IPS DF 6.9 (cell line): Measurements from ENCODE around the gene SEC14L1.
A peak's percentile ranks its signal among the peaks of the same experiment; 100 is the strongest.
"Not testable (repeated sequence)": the region's sequence is repeated elsewhere in the genome, so short reads cannot be mapped to it uniquely, and the experiment has no call there.

Experiments
- DNase-seq: peaks from one replicate; pipeline ENCODE4 v3.0.0-alpha.2; 2013; ENCODE audit warnings: low read depth, low spot score
- H3K27ac ChIP-seq: one replicate; pipeline ENCODE4 v1.5.1; 2013; ENCODE audit warnings: low read length, control low read depth
- H3K27me3 ChIP-seq: 2 replicates; pipeline ENCODE4 v1.6.1; 2013; ENCODE audit warnings: mild to moderate bottlenecking, low read length; ENCODE audit not compliant: control insufficient read depth, insufficient read depth
- H3K36me3 ChIP-seq: 2 replicates; pipeline ENCODE4 v1.6.1; 2013; ENCODE audit warnings: low read length; ENCODE audit not compliant: control insufficient read depth, insufficient read depth
- H3K4me1 ChIP-seq: 2 replicates; pipeline ENCODE4 v1.6.1; 2013; ENCODE audit warnings: low read length; ENCODE audit not compliant: control insufficient read depth, insufficient read depth
- H3K4me3 ChIP-seq: 2 replicates; pipeline ENCODE4 v1.5.1; 2013; ENCODE audit warnings: mild to moderate bottlenecking, low read length
- H3K9me3 ChIP-seq: 2 replicates; pipeline ENCODE4 v1.6.1; 2013; ENCODE audit warnings: low read length, inconsistent platforms; ENCODE audit not compliant: control insufficient read depth, insufficient read depth
- WGBS: extraction: QIAGEN DNeasy Blood & Tissue Kit; methylation state at CpG from one replicate; pipeline ENCODE4 v1.1.7; 2013; ENCODE audit warnings: mixed read lengths, missing lambda C conversion rate; ENCODE audit not compliant: insufficient read length, insufficient coverage; 5-methylcytosine and 5-hydroxymethylcytosine counted together

SEC14L1 gene

GRCh38 chr17:77140878-77141767 is at the start of gene SEC14L1:
Gene SEC14L1 (plus strand): TSS chr17:77140969. CDS start chr17:77143597, 2,628 bp downstream.
- no CpG with 5 or more reads among the region's 99 CpGs for WGBS
- no peaks in the 10 kb centered on the region for H3K27me3 ChIP-seq
- peak within 1 kb of the TSS; percentile 86 for H3K4me3 ChIP-seq
- no peak for DNase-seq
- H3K36me3 ChIP-seq = no peaks in the 10 kb centered on the region; the same call in 1 of the 2 replicates
- no peak within 1 kb of the TSS for H3K27ac ChIP-seq
- no peaks in the 10 kb centered on the region for H3K9me3 ChIP-seq
- H3K4me1 ChIP-seq = peaks cover 5% of the 10 kb centered on the region; the same call in 1 of the 2 replicates

- H3K4me1 ChIP-seq = no peaks in the 10 kb centered on the region
- H3K27ac ChIP-seq = no peak overlapping the region
- no peak for DNase-seq
- no peaks in the 10 kb centered on the region for H3K27me3 ChIP-seq
- peaks cover 22% of the 10 kb centered on the region for H3K36me3 ChIP-seq
- H3K9me3 ChIP-seq = no peaks in the 10 kb centered on the region
- H3K4me3 ChIP-seq = no peak overlapping the region
- no CpG with 5 or more reads among the region's 7 CpGs for WGBS
These were observed 48.7 kb upstream of the SEC14L1 start for GRCh38 chr17:77092025-77092424.

- H3K9me3 ChIP-seq = no peaks in the 10 kb centered on the region
- H3K4me3 ChIP-seq = no peak overlapping the region
- no peak overlapping the region for H3K27ac ChIP-seq
- H3K36me3 ChIP-seq = peaks cover 22% of the 10 kb centered on the region
- no peak for DNase-seq
- WGBS = no CpG with 5 or more reads among the region's 7 CpGs
- no peaks in the 10 kb centered on the region for H3K4me1 ChIP-seq
- no peaks in the 10 kb centered on the region for H3K27me3 ChIP-seq
These were observed 45.3 kb upstream of the SEC14L1 start for GRCh38 chr17:77095461-77095860.

- no peaks in the 10 kb centered on the region for H3K9me3 ChIP-seq
- peaks cover 18% of the 10 kb centered on the region for H3K36me3 ChIP-seq
- no peaks in the 10 kb centered on the region for H3K4me1 ChIP-seq
- no peak overlapping the region for H3K4me3 ChIP-seq
- DNase-seq = no peak
- no CpG with 5 or more reads among the region's 12 CpGs for WGBS
- no peaks in the 10 kb centered on the region for H3K27me3 ChIP-seq
- H3K27ac ChIP-seq = no peak overlapping the region
These were observed 44.1 kb upstream of the SEC14L1 start for GRCh38 chr17:77096570-77097214.

GRCh38 chr17:77097631-77098180 is 43.1 kb upstream of the SEC14L1 start:
- H3K27me3 ChIP-seq = no peaks in the 10 kb centered on the region
- no peaks in the 10 kb centered on the region for H3K9me3 ChIP-seq
- H3K4me1 ChIP-seq = no peaks in the 10 kb centered on the region
- no peak overlapping the region for H3K27ac ChIP-seq
- no peak overlapping the region for H3K4me3 ChIP-seq
- no CpG with 5 or more reads among the region's 6 CpGs for WGBS
- peaks cover 15% of the 10 kb centered on the region for H3K36me3 ChIP-seq
- no peak for DNase-seq

- DNase-seq = no peak
- Histone ChIP-seq H3K4me3 (no peak overlapping the region), H3K27me3 (no peaks in the 10 kb centered on the region), H3K36me3 (0 out of 2 replicates have a peak, but pooled peaks cover 6% of the 10 kb centered on the region), H3K9me3 (no peaks in the 10 kb centered on the region), H3K27ac (no peak overlapping the region), H3K4me1 (no peaks in the 10 kb centered on the region)
- no CpG with 5 or more reads among the region's 9 CpGs for WGBS
These were observed 41.8 kb upstream of the SEC14L1 start for GRCh38 chr17:77098884-77099545.

GRCh38 chr17:77099997-77100396 is 40.8 kb upstream of the SEC14L1 start:
- Histone ChIP-seq H3K9me3 (no peaks in the 10 kb centered on the region), H3K36me3 (0 out of 2 replicates have a peak, but pooled peaks cover 4% of the 10 kb centered on the region), H3K27me3 (no peaks in the 10 kb centered on the region), H3K4me3 (no peak overlapping the region), H3K27ac (no peak overlapping the region), H3K4me1 (no peaks in the 10 kb centered on the region)
- no peak for DNase-seq
- WGBS = no CpG with 5 or more reads among the region's 15 CpGs

- Histone ChIP-seq H3K36me3 (no peaks in the 10 kb centered on the region), H3K27me3 (no peaks in the 10 kb centered on the region), H3K4me3 (no peak overlapping the region), H3K4me1 (no peaks in the 10 kb centered on the region), H3K9me3 (no peaks in the 10 kb centered on the region), H3K27ac (no peak overlapping the region)
- no peak for DNase-seq
- no CpG with 5 or more reads among the region's 15 CpGs for WGBS
These were observed 39.0 kb upstream of the SEC14L1 start for GRCh38 chr17:77101521-77102410.

- H3K27ac ChIP-seq = not testable (repeated sequence)
These were observed 38.2 kb upstream of the SEC14L1 start for GRCh38 chr17:77102411-77103134.

More at GRCh38 chr17:77102411-77103134, 38.2 kb upstream of the SEC14L1 start:
- not testable (repeated sequence) for H3K4me1 ChIP-seq, DNase-seq, H3K36me3 ChIP-seq, H3K27me3 ChIP-seq, H3K4me3 ChIP-seq, H3K9me3 ChIP-seq
- WGBS = no CpG with 5 or more reads among the region's 8 CpGs
